SK-N-SH treated with all-trans-retinoic acid at 6 μM for 48 hours (cell line): ENCODE data around the gene ZNF682.
A peak's percentile ranks its signal among the peaks of the same experiment; 100 is the strongest.
"Not testable (repeated sequence)": the region's sequence is repeated elsewhere in the genome, so short reads cannot be mapped to it uniquely, and the experiment has no call there.

ENCODE experiments used
- ATAC-seq: fragments of 200-7000 bp; cut with Tn5 transposase; 3 replicates; pipeline ENCODE4 v1.9.1; 2020; ENCODE audit warnings: mild to moderate bottlenecking, moderate library complexity
- ARNTL ChIP-seq: fragments of 450-650 bp; formaldehyde crosslinking; IDR thresholded peaks from 2 replicates; pipeline ENCODE4 v1.5.0; 2020; ENCODE audit warnings: low read depth, mild to moderate bottlenecking, moderate library complexity, borderline replicate concordance
- BACH2 ChIP-seq: fragments of 250-450 bp; sonication (Bioruptor Pico); IDR thresholded peaks from 2 replicates; pipeline ENCODE4 v1.9.0; 2021; ENCODE audit warnings: mild to moderate bottlenecking, borderline replicate concordance
- CSDC2 ChIP-seq: fragments of 250-450 bp; sonication (Bioruptor Pico); IDR thresholded peaks from 2 replicates; pipeline ENCODE4 v1.5.0; 2020; ENCODE audit warnings: mild to moderate bottlenecking, moderate library complexity
- ESRRG ChIP-seq: fragments of 250-450 bp; sonication (Bioruptor Pico); IDR thresholded peaks from 2 replicates; pipeline ENCODE4 v1.6.1; 2021; ENCODE audit warnings: mild to moderate bottlenecking
- GLIS3 ChIP-seq: fragments of 250-450 bp; sonication (Bioruptor Pico); IDR thresholded peaks from 2 replicates; pipeline ENCODE4 v1.5.0; 2020; ENCODE audit warnings: mild to moderate bottlenecking, moderate library complexity
- ISL1 ChIP-seq: fragments of 250-450 bp; sonication (Bioruptor Pico); IDR thresholded peaks from 2 replicates; pipeline ENCODE4 v2.1.2; 2022; ENCODE audit warnings: mild to moderate bottlenecking, moderate library complexity
- OSR1 ChIP-seq: fragments of 250-450 bp; sonication (Bioruptor Pico); IDR thresholded peaks from 2 replicates; pipeline ENCODE4 v1.8.0; 2022; ENCODE audit warnings: moderate library complexity, mild to moderate bottlenecking, inconsistent platforms
- PATZ1 ChIP-seq: fragments of 250-450 bp; sonication (Bioruptor Pico); IDR thresholded peaks from 2 replicates; pipeline ENCODE4 v1.8.0; 2020; ENCODE audit warnings: mild to moderate bottlenecking, moderate library complexity, borderline replicate concordance
- POU6F1 ChIP-seq: fragments of 250-450 bp; sonication (Bioruptor Pico); IDR thresholded peaks from 2 replicates; pipeline ENCODE4 v1.8.0; 2021; ENCODE audit warnings: low read depth, mild to moderate bottlenecking, moderate library complexity, borderline replicate concordance
- PPARA ChIP-seq: fragments of 250-450 bp; sonication (Bioruptor Pico); IDR thresholded peaks from 2 replicates; pipeline ENCODE4 v1.5.0; 2020; ENCODE audit warnings: mild to moderate bottlenecking, borderline replicate concordance
- SNAI2 ChIP-seq: fragments of 250-450 bp; sonication (Bioruptor Pico); IDR thresholded peaks from 2 replicates; pipeline ENCODE4 v1.5.0; 2020; ENCODE audit warnings: mild to moderate bottlenecking, moderate library complexity
- TCF4 ChIP-seq: fragments of 250-450 bp; sonication (Bioruptor Pico); IDR thresholded peaks from 2 replicates; pipeline ENCODE4 v1.8.0; 2021; ENCODE audit warnings: mild to moderate bottlenecking, moderate library complexity, borderline replicate concordance
- TOX ChIP-seq: fragments of 250-450 bp; sonication (Bioruptor Pico); IDR thresholded peaks from 2 replicates; pipeline ENCODE4 v1.8.0; 2021; ENCODE audit warnings: mild to moderate bottlenecking, moderate library complexity, borderline replicate concordance
- TSHZ2 ChIP-seq: fragments of 250-450 bp; sonication (Bioruptor Pico); IDR thresholded peaks from 2 replicates; pipeline ENCODE4 v1.5.0; 2020; ENCODE audit warnings: mild to moderate bottlenecking, moderate library complexity
- ZC3H10 ChIP-seq: fragments of 250-450 bp; sonication (Bioruptor Pico); IDR thresholded peaks from 2 replicates; pipeline ENCODE4 v1.5.1; 2021; ENCODE audit warnings: mild to moderate bottlenecking, moderate library complexity
- ZFP3 ChIP-seq: fragments of 250-450 bp; sonication (Bioruptor Pico); IDR thresholded peaks from 2 replicates; pipeline ENCODE4 v1.5.0; 2020; ENCODE audit warnings: mild to moderate bottlenecking, moderate library complexity
- ZFP30 ChIP-seq: fragments of 450-650 bp; formaldehyde crosslinking; IDR thresholded peaks from 2 replicates; pipeline ENCODE4 v1.5.0; 2022; ENCODE audit warnings: mild to moderate bottlenecking, moderate library complexity
- ZNF565 ChIP-seq: fragments of 450-650 bp; formaldehyde crosslinking; conservative IDR thresholded peaks from 2 replicates; pipeline ENCODE4 v1.5.0; 2020; ENCODE audit warnings: low read depth, mild to moderate bottlenecking, moderate library complexity
- ZNF70 ChIP-seq: fragments of 450-650 bp; formaldehyde crosslinking; IDR thresholded peaks from 2 replicates; pipeline ENCODE4 v1.5.0; 2020; ENCODE audit warnings: mild to moderate bottlenecking, moderate library complexity
- TF ChIP-seq, protein P1 (sequence below): fragments of 250-450 bp; sonication (Bioruptor Pico); IDR thresholded peaks from 2 replicates; pipeline ENCODE4 v1.5.1; 2020; ENCODE audit warnings: low read depth, mild to moderate bottlenecking, moderate library complexity

Gene ZNF682

DNA sequence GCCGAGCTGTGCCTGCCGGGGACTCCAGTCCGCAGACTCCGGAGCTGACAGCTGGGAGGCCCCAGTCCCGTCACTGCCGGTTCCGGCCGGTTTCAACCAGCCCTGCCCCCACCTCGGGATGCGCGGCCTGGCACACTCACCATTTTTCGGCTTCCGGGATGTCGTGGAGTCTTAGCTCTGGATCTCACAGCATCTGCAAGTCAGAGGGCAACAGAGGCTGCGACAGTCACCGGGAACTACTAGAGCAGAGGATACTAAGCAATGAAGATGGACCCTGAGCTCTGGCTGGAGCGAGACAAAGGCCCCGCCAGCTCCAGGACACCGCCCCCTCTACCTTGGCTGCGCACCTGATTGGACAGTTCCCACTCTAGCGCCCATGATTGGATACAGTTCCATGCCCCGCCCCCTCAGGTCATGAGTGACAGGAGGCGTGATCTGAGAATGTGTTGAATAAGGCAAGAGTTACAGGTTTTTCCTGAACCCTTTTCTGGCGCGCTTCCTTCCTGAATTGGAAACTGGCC is at the start of gene ZNF682:
Gene ZNF682 (minus strand): TSS at position 303 of the 521 bp plus-strand sequence. CDS start 160 bp downstream, at position 143.
- TF ChIP-seq GLIS3 (CRISPR knock-in tag): no peak
- no peak for TF ChIP-seq ZNF70 (CRISPR knock-in tag)
- TF ChIP-seq, protein P1, sequence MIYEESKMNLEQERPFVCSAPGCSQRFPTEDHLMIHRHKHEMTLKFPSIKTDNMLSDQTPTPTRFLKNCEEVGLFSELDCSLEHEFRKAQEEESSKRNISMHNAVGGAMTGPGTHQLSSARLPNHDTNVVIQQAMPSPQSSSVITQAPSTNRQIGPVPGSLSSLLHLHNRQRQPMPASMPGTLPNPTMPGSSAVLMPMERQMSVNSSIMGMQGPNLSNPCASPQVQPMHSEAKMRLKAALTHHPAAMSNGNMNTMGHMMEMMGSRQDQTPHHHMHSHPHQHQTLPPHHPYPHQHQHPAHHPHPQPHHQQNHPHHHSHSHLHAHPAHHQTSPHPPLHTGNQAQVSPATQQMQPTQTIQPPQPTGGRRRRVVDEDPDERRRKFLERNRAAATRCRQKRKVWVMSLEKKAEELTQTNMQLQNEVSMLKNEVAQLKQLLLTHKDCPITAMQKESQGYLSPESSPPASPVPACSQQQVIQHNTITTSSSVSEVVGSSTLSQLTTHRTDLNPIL: no peak
- TF ChIP-seq PPARA (CRISPR knock-in tag): no peak
- no peak for TF ChIP-seq OSR1 (CRISPR knock-in tag)
- TF ChIP-seq TCF4: no peak
- TF ChIP-seq ZFP30: no peak
- TF ChIP-seq ESRRG (CRISPR knock-in tag): no peak
- no peak for TF ChIP-seq ZNF565 (CRISPR knock-in tag)
- TF ChIP-seq PATZ1 (CRISPR knock-in tag): no peak
- TF ChIP-seq POU6F1: no peak
- TF ChIP-seq ISL1 (CRISPR knock-in tag): no peak
- TF ChIP-seq CSDC2 (CRISPR knock-in tag): no peak
- no peak for TF ChIP-seq ZFP3
- TF ChIP-seq ARNTL (CRISPR knock-in tag): no peak
- TF ChIP-seq ZC3H10 (CRISPR knock-in tag): no peak
- no peak for TF ChIP-seq BACH2 (CRISPR knock-in tag)
- TF ChIP-seq TOX (CRISPR knock-in tag): no peak
- no peak for TF ChIP-seq SNAI2 (CRISPR knock-in tag)
- TF ChIP-seq, all 23 proteins: peak for 0
- ATAC-seq: peak; percentile 100

GRCh38 chr19:20082876-20083275 is 43.6 kb upstream of the ZNF682 start:
- ATAC-seq: not testable (repeated sequence)

DNA sequence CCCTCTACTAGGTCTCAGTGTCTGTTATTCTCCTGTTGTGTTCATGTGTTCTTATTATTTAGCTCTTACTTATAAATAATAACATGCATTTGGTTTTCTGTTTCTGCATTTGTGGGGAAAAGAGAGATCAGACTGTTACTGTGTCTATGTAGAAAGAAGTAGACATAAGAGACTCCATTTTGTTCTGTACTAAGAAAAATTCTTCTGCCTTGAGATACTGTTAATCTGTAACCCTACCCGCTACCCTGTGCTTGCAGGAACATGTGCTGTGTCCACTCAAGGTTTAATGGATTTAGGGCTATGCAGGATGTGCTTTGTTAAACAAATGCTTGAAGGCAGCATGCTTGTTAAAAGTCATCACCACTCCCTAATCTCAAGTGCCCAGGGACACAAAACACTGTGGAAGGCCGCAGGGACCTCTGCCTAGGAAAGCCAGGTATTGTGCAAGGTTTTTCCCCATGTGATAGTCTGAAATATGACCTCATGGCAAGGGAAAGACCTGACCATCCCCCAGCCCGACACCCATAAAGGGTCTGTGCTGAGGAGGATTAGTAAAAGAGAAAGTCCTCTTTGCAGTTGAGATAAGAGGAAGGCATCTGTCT is 43.0 kb upstream of the ZNF682 start:
- TF ChIP-seq ARNTL (CRISPR knock-in tag): 0 out of 2 replicates have a peak, but pooled peaks have one; percentile 40
- not testable (repeated sequence) for ATAC-seq

DNA sequence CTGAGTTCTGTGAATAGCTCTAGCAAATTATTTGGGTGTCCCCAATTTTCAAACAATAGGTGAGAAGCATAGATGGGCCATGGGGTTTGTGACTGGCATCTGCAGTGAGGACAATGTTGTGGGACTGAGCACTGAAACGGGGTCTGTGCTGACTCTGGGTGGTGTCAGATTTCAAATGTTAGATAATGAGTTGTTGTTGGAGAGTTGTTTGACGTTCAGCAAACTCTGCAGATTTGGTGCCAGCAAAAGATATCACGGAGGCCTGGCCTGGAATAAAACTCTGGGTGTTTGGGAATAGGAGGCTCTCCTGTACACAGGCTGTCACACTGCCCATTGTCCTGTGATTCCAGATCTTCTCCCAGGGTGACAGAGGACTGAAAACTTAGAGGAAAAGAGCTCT is 41.4 kb upstream of the ZNF682 start:
- ATAC-seq: no peak
- TF ChIP-seq ZNF70 (CRISPR knock-in tag) (no peak), ZFP30 (no peak), CSDC2 (CRISPR knock-in tag) (no peak), OSR1 (CRISPR knock-in tag) (no peak), TCF4 (no peak), SNAI2 (CRISPR knock-in tag) (no peak), PPARA (CRISPR knock-in tag) (no peak), TOX (CRISPR knock-in tag) (no peak)
- TF ChIP-seq, protein P1: no peak

DNA sequence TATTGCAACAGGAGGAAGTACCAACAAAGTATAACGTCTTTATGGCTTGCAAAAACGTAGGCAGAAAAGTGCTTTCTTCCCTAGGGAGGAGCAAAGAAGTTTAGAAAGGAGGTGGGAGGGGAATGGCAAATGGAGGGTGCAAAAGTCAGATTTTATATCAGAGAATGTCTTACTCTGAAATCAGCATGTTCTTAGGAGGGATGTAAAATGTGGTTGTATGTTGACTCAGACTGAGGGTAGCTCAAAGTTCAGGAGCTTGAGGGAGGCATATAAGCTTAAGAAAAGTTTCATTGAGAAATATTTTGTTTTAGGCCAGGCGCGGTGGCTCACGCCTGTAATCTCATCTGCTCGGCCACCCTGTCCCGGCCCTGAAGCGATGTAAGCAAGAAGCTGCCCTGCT is 40.2 kb upstream of the ZNF682 start:
- TF ChIP-seq GLIS3 (CRISPR knock-in tag) (no peak), TSHZ2 (CRISPR knock-in tag) (no peak), ZFP3 (no peak), ESRRG (CRISPR knock-in tag) (no peak), ISL1 (CRISPR knock-in tag) (no peak), POU6F1 (no peak), ZNF565 (CRISPR knock-in tag) (no peak), PPARA (CRISPR knock-in tag) (no peak)
- TF ChIP-seq, all 23 proteins: peak for 0
- ATAC-seq: no peak
